ENCODE data around the gene EPHA4. TPM values are rescaled to one million over a fixed set of nuclear protein-coding genes. Genes with fewer than 3 reads are reported as not detected.

EPHA4 gene
- total RNA-seq, 1 donor from 2014 or later, result 16.9 TPM

GRCh38 chr2:221435171-221435570 is 136.9 kb downstream of the EPHA4 start:
- ATAC-seq, result no peak

- no peak for ATAC-seq
These were observed 138.0 kb downstream of the EPHA4 start for GRCh38 chr2:221434142-221434541.

- ATAC-seq, result no peak
These were observed 140.6 kb downstream of the EPHA4 start for GRCh38 chr2:221431477-221431876.

GRCh38 chr2:221429741-221430491 is 142.2 kb downstream of the EPHA4 start:
- peak; percentile 33 for ATAC-seq

- no peak for ATAC-seq
These were observed 143.2 kb downstream of the EPHA4 start for GRCh38 chr2:221428896-221429295.

- ATAC-seq, result no peak
These were observed 145.2 kb downstream of the EPHA4 start for GRCh38 chr2:221426929-221427328.

GRCh38 chr2:221425891-221426290 is 146.2 kb downstream of the EPHA4 start:
- ATAC-seq, result no peak

- ATAC-seq, result no peak
These were observed 146.8 kb downstream of the EPHA4 start for GRCh38 chr2:221425353-221425752.

GRCh38 chr2:221423210-221423804 is 148.8 kb downstream of the EPHA4 start:
- ATAC-seq, result peak; percentile 78

- peak; percentile 84 for ATAC-seq
These were observed 149.4 kb downstream of the EPHA4 start for GRCh38 chr2:221422516-221423209.

GRCh38 chr2:221420245-221420644 is 151.9 kb downstream of the EPHA4 start:
- ATAC-seq, result no peak

- ATAC-seq, result no peak
These were observed 156.3 kb downstream of the EPHA4 start for GRCh38 chr2:221415789-221416188.

- no peak for ATAC-seq
These were observed 159.1 kb downstream of the EPHA4 start for GRCh38 chr2:221412978-221413377.

GRCh38 chr2:221410487-221410886 is 161.6 kb downstream of the EPHA4 start:
- ATAC-seq, result no peak

GRCh38 chr2:221407765-221408164 is 164.3 kb downstream of the EPHA4 start:
- ATAC-seq, result no peak

- ATAC-seq, result no peak
These were observed 166.6 kb downstream of the EPHA4 start for GRCh38 chr2:221405521-221405920.

- peak; percentile 48 for ATAC-seq
These were observed 170.0 kb downstream of the EPHA4 start for GRCh38 chr2:221402072-221402471.

GRCh38 chr2:221400411-221400810 is 171.7 kb downstream of the EPHA4 start:
- no peak for ATAC-seq

GRCh38 chr2:221399183-221399582 is 172.9 kb downstream of the EPHA4 start:
- no peak for ATAC-seq

- peak; percentile 96 for ATAC-seq
These were observed 174.9 kb downstream of the EPHA4 start for GRCh38 chr2:221397187-221397586.

GRCh38 chr2:221392228-221392881 is 179.7 kb downstream of the EPHA4 start:
- ATAC-seq, result no peak

GRCh38 chr2:221390878-221391277 is 181.2 kb downstream of the EPHA4 start:
- ATAC-seq, result no peak

- no peak for ATAC-seq
These were observed 182.2 kb downstream of the EPHA4 start for GRCh38 chr2:221389904-221390303.

Measured in esophagus mucosa (tissue), 1 donor.